ENCODE results near the gene CACNG1. TPM values are rescaled to one million over a fixed set of nuclear protein-coding genes. Genes with fewer than 3 reads are reported as not detected.

The CACNG1 gene
- total RNA-seq, 1 experiment from 2014 or later = not detected

DNA sequence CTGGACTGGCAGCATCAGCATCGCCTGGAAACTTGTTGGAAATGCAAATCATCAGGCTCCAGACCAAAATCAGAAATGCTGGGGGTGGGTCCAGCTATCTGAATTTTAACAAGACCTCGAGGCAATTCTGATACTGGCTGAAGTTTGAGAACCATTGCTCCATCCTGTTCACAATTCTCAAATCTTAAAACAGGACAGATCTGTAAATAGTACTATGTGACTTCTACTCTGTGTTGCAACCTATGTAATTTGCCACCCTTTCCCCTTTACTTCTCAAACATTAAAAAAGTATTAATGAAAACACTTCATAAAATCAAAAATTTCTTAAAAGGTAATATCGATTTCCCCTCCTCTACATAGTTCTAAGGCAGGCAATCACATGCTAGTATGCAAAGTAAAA lies 28.5 kb downstream of the CACNG1 start:
- Mint-ChIP-seq H3K9me3 (ENCODE audit: low read depth, unreplicated experiment) (no peaks in the 10 kb centered on the region), H3K27ac (ENCODE audit: unreplicated experiment) (no peak overlapping the region), H3K4me3 (ENCODE audit: low read depth, unreplicated experiment) (no peak overlapping the region), H3K36me3 (ENCODE audit: insufficient read depth, unreplicated experiment) (peaks cover 5% of the 10 kb centered on the region), H3K4me1 (ENCODE audit: low read depth, unreplicated experiment) (peaks cover 23% of the 10 kb centered on the region), H3K27me3 (ENCODE audit: unreplicated experiment) (no peaks in the 10 kb centered on the region)
- no TSS peak for BruUV-seq (replicated peaks)
- TF ChIP-seq, protein P1, sequence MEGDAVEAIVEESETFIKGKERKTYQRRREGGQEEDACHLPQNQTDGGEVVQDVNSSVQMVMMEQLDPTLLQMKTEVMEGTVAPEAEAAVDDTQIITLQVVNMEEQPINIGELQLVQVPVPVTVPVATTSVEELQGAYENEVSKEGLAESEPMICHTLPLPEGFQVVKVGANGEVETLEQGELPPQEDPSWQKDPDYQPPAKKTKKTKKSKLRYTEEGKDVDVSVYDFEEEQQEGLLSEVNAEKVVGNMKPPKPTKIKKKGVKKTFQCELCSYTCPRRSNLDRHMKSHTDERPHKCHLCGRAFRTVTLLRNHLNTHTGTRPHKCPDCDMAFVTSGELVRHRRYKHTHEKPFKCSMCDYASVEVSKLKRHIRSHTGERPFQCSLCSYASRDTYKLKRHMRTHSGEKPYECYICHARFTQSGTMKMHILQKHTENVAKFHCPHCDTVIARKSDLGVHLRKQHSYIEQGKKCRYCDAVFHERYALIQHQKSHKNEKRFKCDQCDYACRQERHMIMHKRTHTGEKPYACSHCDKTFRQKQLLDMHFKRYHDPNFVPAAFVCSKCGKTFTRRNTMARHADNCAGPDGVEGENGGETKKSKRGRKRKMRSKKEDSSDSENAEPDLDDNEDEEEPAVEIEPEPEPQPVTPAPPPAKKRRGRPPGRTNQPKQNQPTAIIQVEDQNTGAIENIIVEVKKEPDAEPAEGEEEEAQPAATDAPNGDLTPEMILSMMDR (IDR thresholded peaks at IDR 0.05; ENCODE audit: unreplicated experiment) = no peak
- CTCF ChIA-PET = no interaction called here
- no peak for DNase-seq
- intact Hi-C loops (cut with micrococcal nuclease; ENCODE audit: unreplicated experiment) = no loop called here

DNA sequence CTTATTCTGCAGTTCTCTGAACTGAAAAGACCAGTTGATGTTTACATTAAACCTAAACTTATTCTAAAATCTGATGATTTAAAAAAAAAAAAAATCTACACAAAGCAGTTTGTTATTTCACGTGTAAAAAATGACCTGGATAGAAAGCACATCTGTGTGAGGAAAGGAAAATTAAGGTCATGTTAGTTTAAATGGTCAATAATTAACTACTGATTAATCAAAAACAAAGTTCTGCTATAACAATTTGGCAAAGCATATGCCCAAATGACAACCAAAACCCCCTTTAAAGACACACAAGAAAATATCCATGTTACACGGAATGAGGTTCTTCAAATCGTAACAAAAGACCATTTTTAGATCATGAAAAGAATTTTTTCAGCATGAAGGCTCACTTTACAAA lies 30.4 kb downstream of the CACNG1 start:
- intact Hi-C loops (cut with micrococcal nuclease; ENCODE audit: unreplicated experiment) = no loop called here
- CTCF ChIA-PET = interaction anchor here (1.1 kb wide), 1 partner anchor 30 kb away, joined by 3 read pairs; no protein-coding TSS in a partner anchor
- peaks cover 12% of the 10 kb centered on the region for H3K36me3 Mint-ChIP-seq (ENCODE audit: insufficient read depth, unreplicated experiment)
- no peak overlapping the region for H3K4me3 Mint-ChIP-seq (ENCODE audit: low read depth, unreplicated experiment)
- TF ChIP-seq, protein P1 (IDR thresholded peaks at IDR 0.05; ENCODE audit: unreplicated experiment) = no peak
- peak overlapping the region; percentile 27 for H3K27ac Mint-ChIP-seq (ENCODE audit: unreplicated experiment)
- DNase-seq = no peak
- H3K27me3 Mint-ChIP-seq (ENCODE audit: unreplicated experiment) = no peaks in the 10 kb centered on the region
- H3K4me1 Mint-ChIP-seq (ENCODE audit: low read depth, unreplicated experiment) = peaks cover 23% of the 10 kb centered on the region
- H3K9me3 Mint-ChIP-seq (ENCODE audit: low read depth, unreplicated experiment) = no peaks in the 10 kb centered on the region
- no TSS peak for BruUV-seq (replicated peaks)

DNA sequence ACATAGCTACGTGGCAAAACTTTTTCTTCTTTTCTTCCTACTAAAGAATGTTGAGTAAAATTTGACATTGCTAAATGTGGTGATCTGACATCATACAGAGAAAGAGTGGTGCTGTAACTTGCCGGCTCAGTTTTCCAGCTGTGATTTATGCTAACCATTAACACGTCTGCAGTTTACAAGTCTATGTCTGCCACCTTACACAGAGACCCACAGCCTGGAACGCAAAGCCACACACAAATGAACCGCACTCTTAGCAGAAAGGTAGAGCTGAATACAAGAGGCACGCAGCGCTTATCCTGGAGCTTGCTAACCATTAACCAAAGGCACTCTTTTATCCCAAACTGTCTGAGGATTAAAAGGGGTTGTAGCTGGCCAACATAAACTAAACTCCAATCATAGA lies 31.9 kb downstream of the CACNG1 start:
- H3K4me1 Mint-ChIP-seq (ENCODE audit: low read depth, unreplicated experiment) = peaks cover 23% of the 10 kb centered on the region
- no peaks in the 10 kb centered on the region for H3K9me3 Mint-ChIP-seq (ENCODE audit: low read depth, unreplicated experiment)
- peaks cover 12% of the 10 kb centered on the region for H3K36me3 Mint-ChIP-seq (ENCODE audit: insufficient read depth, unreplicated experiment)
- CTCF ChIA-PET = interaction anchor here (0.7 to 1.7 kb wide), 5 partner anchors 9 to 700 kb away, joined by 3 to 7 read pairs (median 3); no protein-coding TSS in a partner anchor
- no peak overlapping the region for H3K27ac Mint-ChIP-seq (ENCODE audit: unreplicated experiment)
- TF ChIP-seq, protein P1 (IDR thresholded peaks at IDR 0.05; ENCODE audit: unreplicated experiment) = no peak
- peak; percentile 10 for DNase-seq
- no peak overlapping the region for H3K4me3 Mint-ChIP-seq (ENCODE audit: low read depth, unreplicated experiment)
- no peaks in the 10 kb centered on the region for H3K27me3 Mint-ChIP-seq (ENCODE audit: unreplicated experiment)
- intact Hi-C loops (cut with micrococcal nuclease; ENCODE audit: unreplicated experiment) = no loop called here
- no TSS peak for BruUV-seq (replicated peaks)

DNA sequence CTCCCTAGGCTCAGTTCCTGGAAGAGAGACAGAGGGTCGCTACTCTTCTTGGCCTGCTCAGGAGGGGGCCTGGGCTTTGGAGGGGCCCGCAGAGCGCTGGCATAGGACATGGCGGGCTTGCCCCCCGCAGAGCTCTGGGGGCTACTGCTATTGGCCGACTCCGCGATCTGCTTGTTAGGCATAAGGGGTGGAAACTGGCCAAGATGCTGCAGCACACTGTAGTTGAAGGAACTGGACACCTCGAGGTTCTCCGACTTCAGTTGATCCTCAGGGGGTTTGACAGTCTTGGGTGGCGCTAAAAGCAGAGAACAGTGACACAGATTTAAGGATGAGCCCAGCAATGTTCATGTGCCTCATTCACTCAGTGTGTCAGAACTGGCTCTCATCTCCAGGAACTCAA lies 33.9 kb downstream of the CACNG1 start:
- Mint-ChIP-seq H3K36me3 (ENCODE audit: insufficient read depth, unreplicated experiment) (peaks cover 12% of the 10 kb centered on the region), H3K27ac (ENCODE audit: unreplicated experiment) (no peak overlapping the region), H3K4me3 (ENCODE audit: low read depth, unreplicated experiment) (no peak overlapping the region), H3K4me1 (ENCODE audit: low read depth, unreplicated experiment) (peaks cover 23% of the 10 kb centered on the region), H3K9me3 (ENCODE audit: low read depth, unreplicated experiment) (no peaks in the 10 kb centered on the region), H3K27me3 (ENCODE audit: unreplicated experiment) (no peaks in the 10 kb centered on the region)
- no peak for DNase-seq
- BruUV-seq (replicated peaks) = no TSS peak
- intact Hi-C loops (cut with micrococcal nuclease; ENCODE audit: unreplicated experiment) = no loop called here
- CTCF ChIA-PET = interaction anchor here (0.7 kb wide), 1 partner anchor 1047 kb away, joined by 4 read pairs; no protein-coding TSS in a partner anchor
- TF ChIP-seq, protein P1 (IDR thresholded peaks at IDR 0.05; ENCODE audit: unreplicated experiment) = no peak
